Neural cell (in vitro differentiated cells): ENCODE results near the gene C2CD2L. TPM values are rescaled to one million over a fixed set of nuclear protein-coding genes. Genes with fewer than 3 reads are reported as not detected.

Experiments used
- H2AFZ ChIP-seq: fragments of 200-600, 300-800 bp; sonication (generic), shearing (Covaris generic); 2 replicates; pipeline ENCODE4 v1.6.0; 2014; ENCODE audit warnings: low read depth, mild to moderate bottlenecking, antibody characterized with exemption, low read length, moderate library complexity
- H3F3A ChIP-seq: fragments of 200-600 bp; shearing (Covaris generic); 2 replicates; pipeline ENCODE4 v1.6.1; 2016; ENCODE audit warnings: mild to moderate bottlenecking, moderate library complexity, mixed read lengths, antibody characterized with exemption, low read length; ENCODE audit not compliant: insufficient read depth, poor library complexity, severe bottlenecking
- H3K27ac ChIP-seq: fragments of 200-600, 300-800 bp; sonication (generic), shearing (Covaris generic); 2 replicates; pipeline ENCODE4 v1.5.1; 2014; ENCODE audit warnings: mild to moderate bottlenecking, low read length, moderate library complexity
- H3K27me3 ChIP-seq: fragments of 300-800, 200-600 bp; sonication (generic), shearing (Covaris generic); 2 replicates; pipeline ENCODE4 v1.6.0; 2014; ENCODE audit warnings: mild to moderate bottlenecking, low read depth, low read length, moderate library complexity; ENCODE audit not compliant: insufficient read depth
- H3K36me3 ChIP-seq: fragments of 300-800, 200-600 bp; sonication (generic), shearing (Covaris generic); 2 replicates; pipeline ENCODE4 v1.5.1; 2014; ENCODE audit warnings: mild to moderate bottlenecking, antibody characterized with exemption, low read length, moderate library complexity; ENCODE audit not compliant: insufficient read depth
- H3K4me2 ChIP-seq: fragments of 300-800, 200-600 bp; sonication (generic), shearing (Covaris generic); 2 replicates; pipeline ENCODE4 v1.6.0; 2014; ENCODE audit warnings: mild to moderate bottlenecking, low read length
- H3K4me3 ChIP-seq: fragments of 300-800, 200-600 bp; sonication (generic), shearing (Covaris generic); 2 replicates; pipeline ENCODE4 v1.5.1; 2014; ENCODE audit warnings: mild to moderate bottlenecking, low read length, moderate library complexity
- H3K79me2 ChIP-seq: fragments of 200-600 bp; shearing (Covaris generic); replicated peaks from 2 replicates; pipeline ENCODE4 v1.6.0; 2014; ENCODE audit warnings: mild to moderate bottlenecking, low read length, moderate library complexity; ENCODE audit not compliant: insufficient read depth
- H3K9ac ChIP-seq: fragments of 300-800, 200-600 bp; sonication (generic), shearing (Covaris generic); 2 replicates; pipeline ENCODE4 v1.6.1; 2016; ENCODE audit warnings: mild to moderate bottlenecking, low read length, mixed read lengths
- H3K9me2 ChIP-seq: fragments of 200-600 bp; shearing (Covaris generic); 2 replicates; pipeline ENCODE4 v1.6.1; 2016; ENCODE audit warnings: mild to moderate bottlenecking, low read length, mixed read lengths; ENCODE audit not compliant: insufficient read depth
- H3K9me3 ChIP-seq: fragments of 200-600, 300-800 bp; sonication (generic), shearing (Covaris generic); 2 replicates; pipeline ENCODE4 v1.6.1; 2016; ENCODE audit warnings: mild to moderate bottlenecking, mixed run types, low read length, moderate library complexity, mixed read lengths
- H4K20me1 ChIP-seq: fragments of 200-600 bp; shearing (Covaris generic); 2 replicates; pipeline ENCODE4 v1.6.1; 2016; ENCODE audit warnings: mild to moderate bottlenecking, mixed run types; ENCODE audit not compliant: insufficient read depth
- CTCF ChIP-seq: fragments of 450-650 bp; IDR thresholded peaks from 2 replicates; pipeline ENCODE4 v1.5.1; 2014; ENCODE audit warnings: antibody characterized with exemption, mild to moderate bottlenecking, moderate library complexity; ENCODE audit not compliant: poor library complexity, severe bottlenecking
- EP300 ChIP-seq: fragments of 450-650 bp; conservative IDR thresholded peaks from 2 replicates; pipeline ENCODE4 v1.6.1; 2014; ENCODE audit warnings: antibody characterized with exemption, mild to moderate bottlenecking, moderate library complexity; ENCODE audit not compliant: poor library complexity, severe bottlenecking
- EZH2 ChIP-seq: fragments of 200-600, 300-800 bp; shearing (Covaris generic), sonication (generic); IDR thresholded peaks from 2 replicates; pipeline ENCODE4 v1.6.1; 2014; ENCODE audit warnings: antibody characterized with exemption, low read length, borderline replicate concordance, mild to moderate bottlenecking; ENCODE audit not compliant: insufficient read depth, poor library complexity, severe bottlenecking
- MXI1 ChIP-seq: fragments of 450-650 bp; conservative IDR thresholded peaks from 2 replicates; pipeline ENCODE4 v1.6.1; 2014; ENCODE audit warnings: antibody characterized with exemption, mild to moderate bottlenecking; ENCODE audit not compliant: poor library complexity, severe bottlenecking
- POLR2AphosphoS5 ChIP-seq: IDR thresholded peaks from 2 replicates; pipeline ENCODE4 v1.6.1; 2012
- RAD21 ChIP-seq: fragments of 450-650 bp; conservative IDR thresholded peaks from 2 replicates; pipeline ENCODE4 v1.6.1; 2014; ENCODE audit warnings: antibody characterized with exemption, mild to moderate bottlenecking, moderate library complexity
- REST ChIP-seq: IDR thresholded peaks from 2 replicates; pipeline ENCODE4 v1.6.1; 2012; ENCODE audit warnings: borderline replicate concordance
- SMC3 ChIP-seq: fragments of 450-650 bp; conservative IDR thresholded peaks from 2 replicates; pipeline ENCODE4 v1.6.1; 2014; ENCODE audit warnings: antibody characterized with exemption, mild to moderate bottlenecking, moderate library complexity; ENCODE audit not compliant: poor library complexity
- TAF1 ChIP-seq: IDR thresholded peaks from 2 replicates; pipeline ENCODE4 v1.6.1; 2012; ENCODE audit warnings: low read depth
- polyA plus RNA-seq: library from polyadenylated mRNA; depleted of rRNA; stranded (reverse); fragments of >200 nt; gene quantifications from 2 replicates; pipeline ENCODE4 v1.2.3, GENCODE V29; 2014

C2CD2L gene
- polyA plus RNA-seq, 1 donor from 2014 or later = 13.6 TPM

- Histone ChIP-seq H3K9me3 (no peaks in the 10 kb centered on the region), H3K9me2 (no peaks in the 10 kb centered on the region), H3K4me2 (peak overlapping the region; percentile 69), H4K20me1 (no peaks in the 10 kb centered on the region), H2AFZ (peak overlapping the region; percentile 31), H3K9ac (peak overlapping the region; percentile 71), H3K27ac (peak overlapping the region; percentile 48), H3K4me3 (peak overlapping the region; percentile 92), H3K27me3 (no peaks in the 10 kb centered on the region), H3K79me2 (peaks cover 23% of the 10 kb centered on the region), H3F3A (no peaks in the 10 kb centered on the region), H3K36me3 (no peaks in the 10 kb centered on the region)
- peak; percentile 75 for TF ChIP-seq CTCF
- TF ChIP-seq EP300 = no peak
Measured at GRCh38 chr11:119094816-119095065, 12.4 kb upstream of the C2CD2L start.

- Histone ChIP-seq H4K20me1 (no peaks in the 10 kb centered on the region), H3F3A (no peaks in the 10 kb centered on the region), H3K36me3 (no peaks in the 10 kb centered on the region), H3K79me2 (peaks cover 23% of the 10 kb centered on the region), H2AFZ (peak overlapping the region; percentile 31), H3K4me3 (peak overlapping the region; percentile 92), H3K9ac (peak overlapping the region; percentile 71), H3K4me2 (peak overlapping the region; percentile 69), H3K9me3 (no peaks in the 10 kb centered on the region), H3K27ac (peak overlapping the region; percentile 48), H3K27me3 (no peaks in the 10 kb centered on the region), H3K9me2 (no peaks in the 10 kb centered on the region)
- TF ChIP-seq MXI1 = peak; percentile 95
- no peak for TF ChIP-seq EP300
- no peak for TF ChIP-seq EZH2
- TF ChIP-seq SMC3 = peak; percentile 74
- peak; percentile 63 for TF ChIP-seq RAD21
- peak; percentile 96 for TF ChIP-seq REST
- peak; percentile 99 for TF ChIP-seq POLR2AphosphoS5
- peak; percentile 57 for TF ChIP-seq CTCF
- TF ChIP-seq TAF1 = peak; percentile 99
Measured at GRCh38 chr11:119095066-119095880, 11.9 kb upstream of the C2CD2L start.
